ENCODE measurements around the gene NRXN3.

The NRXN3 gene

DNA sequence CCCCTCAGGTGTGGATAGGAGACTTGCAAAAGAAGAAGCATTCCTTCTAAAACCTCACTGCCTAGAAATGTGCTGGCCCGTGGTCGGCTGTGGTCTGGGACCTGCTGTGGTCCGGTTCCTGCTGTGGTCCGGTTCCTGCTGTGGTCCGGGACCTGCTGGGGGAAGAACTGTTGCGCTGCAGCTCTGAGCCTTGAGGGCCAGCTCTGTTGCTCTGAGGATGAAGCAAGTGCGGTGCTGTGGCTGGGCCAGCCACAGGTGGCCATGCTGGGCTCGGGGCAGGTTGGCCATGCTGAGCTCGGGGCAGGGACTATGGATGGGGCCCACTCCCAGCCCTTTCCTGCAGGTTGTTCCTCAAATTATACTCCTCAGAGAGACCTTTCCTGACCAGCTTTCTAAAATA is 5.2 kb downstream of the NRXN3 start:
- DNase-seq = no peak

DNA sequence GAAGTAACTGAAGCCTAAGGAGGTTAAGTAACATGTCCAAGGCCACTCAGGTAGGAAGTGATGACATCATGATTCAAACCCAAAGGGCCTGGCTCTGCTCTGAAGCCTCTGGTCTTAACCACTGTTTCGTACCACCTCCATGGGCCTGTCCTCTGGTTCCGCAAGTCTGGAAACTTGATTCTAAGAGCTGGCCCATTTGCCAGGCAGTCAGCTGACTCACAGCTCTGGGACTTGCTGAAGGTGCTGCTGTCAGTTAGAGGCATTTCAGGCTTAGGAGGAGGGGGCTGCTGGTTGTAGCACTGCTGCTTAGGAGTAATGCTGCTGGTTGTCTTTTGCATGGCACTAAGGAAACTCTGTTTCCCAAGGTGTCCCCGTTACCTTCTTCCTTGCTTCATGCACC is 7.9 kb downstream of the NRXN3 start:
- DNase-seq = no peak

GRCh38 chr14:78178971-78179370 is 8.8 kb downstream of the NRXN3 start:
- no peak for DNase-seq

GRCh38 chr14:78181270-78181669 is 11.1 kb downstream of the NRXN3 start:
- DNase-seq = no peak

DNA sequence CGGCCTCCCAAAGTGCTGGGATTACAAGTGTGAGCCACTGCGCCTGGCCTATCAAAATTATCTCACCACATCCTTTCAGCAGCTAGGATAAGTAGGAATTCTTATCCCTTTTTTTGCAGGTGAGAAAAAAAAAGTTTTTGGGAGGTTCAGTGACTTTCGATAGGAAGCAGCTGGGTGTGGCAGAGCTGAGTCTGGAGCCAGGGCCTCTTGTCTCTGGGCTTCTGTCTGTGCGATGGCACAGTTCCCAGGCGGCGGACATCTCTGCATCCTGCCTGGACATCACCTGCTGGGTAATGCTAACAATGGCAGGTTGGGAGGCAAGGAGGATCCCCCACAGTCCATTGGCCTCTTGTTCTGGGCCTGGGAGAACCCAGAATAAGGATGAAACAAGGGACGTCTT is 12.5 kb downstream of the NRXN3 start:
- peak; percentile 17 for DNase-seq

GRCh38 chr14:78184157-78184556 is 14.0 kb downstream of the NRXN3 start:
- DNase-seq = no peak

DNA sequence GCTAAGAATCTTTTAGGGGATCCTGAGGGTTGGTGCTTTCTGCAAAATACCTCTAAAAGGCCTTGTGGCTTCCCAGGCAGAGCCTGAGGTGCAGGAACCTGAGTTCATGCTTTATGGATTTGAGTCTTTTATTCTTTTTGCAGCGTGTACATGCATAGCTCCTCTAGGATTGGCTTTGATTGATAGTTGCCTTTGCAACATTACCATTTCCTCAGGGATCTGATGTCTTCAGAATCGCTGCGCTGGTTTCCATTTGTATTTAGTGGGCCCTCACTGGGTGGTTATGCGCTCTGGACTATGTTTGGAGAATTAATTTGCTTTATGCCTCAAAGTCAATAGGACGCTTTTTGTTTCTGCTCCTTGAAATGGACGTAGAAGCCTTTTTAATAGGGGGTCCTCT is 16.1 kb downstream of the NRXN3 start:
- DNase-seq = no peak

DNA sequence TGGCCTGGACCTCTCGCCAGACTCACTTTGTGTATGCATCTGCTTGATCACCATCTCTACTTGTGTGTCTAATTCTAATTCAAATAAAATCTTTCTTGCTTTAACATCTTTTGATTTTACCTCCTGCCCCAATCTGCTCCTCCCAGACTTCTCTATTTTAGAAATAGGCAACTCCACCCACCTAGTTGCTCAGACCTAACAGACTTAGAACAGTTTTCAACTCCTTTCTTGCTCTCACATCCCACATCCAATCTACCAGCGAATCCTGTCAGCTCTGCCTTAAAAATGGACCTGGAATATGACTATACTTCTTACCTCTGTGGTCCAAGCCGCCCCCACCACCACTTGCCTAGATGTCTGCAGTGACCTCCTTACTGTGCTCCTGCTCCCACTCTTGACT is 18.7 kb downstream of the NRXN3 start:
- no peak for DNase-seq

DNA sequence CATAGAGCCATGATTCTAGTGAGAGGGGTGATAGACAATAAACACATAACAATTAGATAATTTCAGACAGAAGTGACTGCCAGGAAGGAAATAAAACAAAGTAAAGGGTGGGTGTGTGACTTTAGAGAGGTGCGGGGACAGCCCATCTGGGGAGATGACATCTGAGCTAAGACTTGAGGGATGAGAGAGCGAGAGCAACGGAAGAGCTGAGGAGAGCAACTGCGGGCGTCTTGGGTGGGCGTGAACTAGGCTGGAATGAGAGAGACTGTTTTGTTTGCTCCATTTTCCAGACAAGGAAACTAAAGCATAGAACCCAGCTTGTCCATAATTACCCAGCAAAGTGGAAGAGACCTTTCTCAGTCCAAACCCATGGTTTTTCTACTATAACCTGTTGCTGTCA is 25.3 kb downstream of the NRXN3 start:
- no peak for DNase-seq

DNA sequence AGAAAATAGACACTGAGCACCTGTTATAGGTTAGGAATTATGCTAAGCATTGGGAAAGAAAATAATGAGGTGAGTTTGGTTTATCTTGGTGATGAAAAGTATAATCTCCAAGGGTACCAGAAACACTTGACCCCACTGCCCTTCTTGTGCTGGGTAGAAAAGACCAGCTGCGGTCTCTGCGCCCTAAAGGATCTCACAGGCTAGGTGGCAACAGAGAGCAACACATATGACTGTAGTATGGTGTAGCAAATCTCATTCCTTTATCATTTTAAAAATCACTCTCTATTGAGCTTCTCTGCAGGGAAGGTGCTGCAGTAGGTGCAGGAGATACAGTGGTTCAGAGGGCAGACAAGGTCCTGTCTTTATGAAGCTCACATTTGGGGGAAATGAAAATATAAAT is 26.1 kb downstream of the NRXN3 start:
- no peak for DNase-seq

DNA sequence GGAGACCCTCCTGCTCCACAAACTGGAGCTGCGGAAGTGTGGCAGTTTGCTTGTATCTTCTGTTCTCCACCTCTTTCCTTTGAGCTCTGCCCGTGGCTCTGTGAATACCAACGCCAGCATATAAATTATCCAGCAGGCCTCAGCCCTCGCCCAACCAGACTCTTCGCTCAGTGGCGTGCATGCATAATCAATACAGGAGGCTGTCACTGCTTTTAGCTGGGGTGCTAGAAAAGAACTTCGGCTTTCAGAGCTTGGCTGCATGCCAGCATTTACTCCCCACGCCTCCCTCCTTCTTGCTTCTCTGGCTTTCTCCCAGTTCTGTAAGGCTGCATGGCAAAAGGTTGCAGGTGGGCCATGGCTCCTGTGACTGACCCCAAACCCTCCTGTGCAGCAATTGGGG is 26.9 kb downstream of the NRXN3 start:
- DNase-seq = no peak

- DNase-seq = no peak
These were observed 32.0 kb downstream of the NRXN3 start for GRCh38 chr14:78202163-78202562.

DNA sequence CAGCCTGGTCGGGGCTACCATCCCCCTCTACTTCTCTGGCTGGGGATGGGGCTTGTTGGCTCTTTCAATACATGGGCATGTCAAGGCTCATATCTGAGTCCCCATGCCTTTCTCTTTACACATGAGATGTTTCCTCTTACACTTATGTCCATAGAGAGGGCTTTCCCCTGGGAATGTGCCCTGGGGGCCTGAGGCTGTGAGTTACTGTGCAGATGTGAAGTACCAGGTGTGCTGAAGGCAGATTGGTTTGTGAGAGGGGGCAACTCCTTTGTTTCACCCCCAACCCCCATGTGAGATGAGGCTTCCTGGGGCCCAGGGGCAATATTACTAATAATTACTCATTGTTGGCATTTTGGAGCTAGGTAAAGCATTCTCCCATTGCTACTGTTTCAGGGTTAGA is 32.8 kb downstream of the NRXN3 start:
- peak; percentile 92 for DNase-seq

DNA sequence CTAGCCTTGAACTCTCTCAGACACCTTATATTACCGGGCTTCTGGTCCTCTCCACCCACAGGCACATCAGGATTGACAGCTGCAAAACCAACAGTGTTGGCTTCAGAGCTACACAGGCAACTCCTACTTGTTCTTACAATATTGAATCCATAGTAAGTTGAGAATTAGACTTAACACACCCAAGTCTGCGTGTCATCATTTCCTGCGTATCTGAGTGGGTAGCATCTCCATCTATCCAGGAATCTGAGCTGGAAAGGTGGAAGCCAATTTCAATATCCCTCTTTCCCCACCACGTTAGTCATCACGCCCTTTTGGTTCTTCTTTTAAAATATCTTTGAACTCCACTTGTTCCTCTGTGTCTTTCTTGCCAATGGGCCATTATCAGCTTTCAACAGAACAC is 37.2 kb downstream of the NRXN3 start:
- no peak for DNase-seq

DNA sequence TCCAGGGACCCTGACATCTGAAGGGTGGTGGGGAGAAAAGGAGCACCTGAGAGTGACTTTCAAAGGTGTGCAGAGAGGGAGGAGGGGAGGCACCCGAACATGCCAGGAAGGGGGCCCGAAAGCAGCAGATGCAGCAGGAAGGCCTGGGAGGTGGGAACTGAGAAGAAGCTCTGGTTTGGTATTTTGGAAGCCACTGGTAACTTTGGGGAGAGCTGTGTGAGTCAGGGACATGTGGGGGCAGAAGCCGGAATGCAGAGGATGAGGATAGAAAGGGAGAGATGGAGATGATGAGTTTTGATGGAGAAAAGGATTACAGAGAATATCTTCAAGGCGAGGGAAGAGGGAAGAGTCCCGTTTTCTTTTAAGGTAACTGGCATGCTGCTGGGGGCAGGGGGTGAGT is 50.1 kb downstream of the NRXN3 start:
- DNase-seq = no peak

- DNase-seq = no peak
These were observed 52.6 kb downstream of the NRXN3 start for GRCh38 chr14:78222746-78223145.

DNA sequence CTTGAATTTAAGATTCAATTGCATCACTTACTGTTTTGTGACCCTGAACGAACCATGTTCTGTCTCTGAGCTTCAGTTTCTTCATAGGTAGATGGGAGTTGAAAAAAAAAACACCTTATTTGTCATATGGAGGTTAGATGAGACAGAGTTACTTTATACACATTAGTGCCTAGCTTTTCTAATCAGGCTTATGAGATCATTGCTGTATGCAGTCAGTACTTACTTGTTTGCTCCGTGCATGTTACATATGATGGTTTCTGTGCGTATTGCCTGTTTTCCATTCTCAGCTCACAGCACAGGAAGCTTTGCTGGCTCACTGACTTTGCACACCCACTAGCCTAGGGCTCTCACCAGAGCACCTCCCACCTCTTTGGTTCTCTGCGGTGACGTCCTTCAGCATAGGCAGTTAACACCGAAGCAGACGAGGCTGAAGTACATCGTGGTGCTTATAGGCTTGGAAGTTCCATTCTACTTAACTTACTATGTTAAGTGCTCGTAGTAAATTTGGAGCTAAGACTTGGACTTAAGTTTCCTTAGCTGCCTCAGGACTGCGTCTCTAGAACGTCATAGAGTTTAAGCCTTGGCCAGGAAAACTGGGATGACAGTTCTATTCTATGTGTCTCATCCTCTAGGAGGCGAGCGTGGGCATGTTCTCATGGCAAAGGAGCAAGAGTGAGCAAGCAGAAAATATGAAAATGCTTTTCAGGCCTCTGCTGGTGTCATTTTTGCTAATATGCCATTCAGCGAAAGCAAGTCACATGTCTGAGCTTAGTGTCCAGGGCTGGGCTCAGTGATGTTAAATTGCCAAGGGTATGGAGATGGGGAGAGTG is 57.3 kb downstream of the NRXN3 start:
- DNase-seq = no peak

DNA sequence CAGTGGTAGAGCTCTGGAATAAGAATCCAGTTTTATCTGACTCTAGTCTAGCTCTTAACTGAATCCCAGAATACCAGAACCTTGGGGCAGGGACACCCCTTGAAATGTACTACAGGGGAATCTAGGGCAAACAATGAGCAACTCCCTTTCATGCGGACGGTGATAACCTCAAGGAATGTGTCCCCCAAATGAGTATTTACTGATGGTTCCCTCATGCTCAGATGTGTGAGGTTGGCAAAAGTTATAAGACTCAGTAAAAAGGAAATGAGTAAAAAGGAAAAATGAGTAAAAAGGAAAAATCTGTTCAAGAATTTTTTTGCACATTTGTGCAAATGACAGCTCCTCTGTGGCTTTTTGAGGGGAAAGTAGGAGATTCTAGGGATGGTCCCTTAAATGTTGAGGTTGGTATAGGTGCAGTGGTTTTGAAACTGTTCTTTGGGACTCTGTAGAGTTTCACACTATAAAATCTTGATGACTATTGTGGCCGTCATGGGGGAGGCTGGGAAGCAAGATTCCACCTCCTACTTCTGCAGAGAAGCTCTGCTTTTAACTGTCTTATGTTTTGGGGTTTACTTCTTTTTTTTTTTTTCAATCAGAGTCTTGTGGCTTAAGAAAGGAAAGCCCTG is 58.6 kb downstream of the NRXN3 start:
- DNase-seq = no peak

- no peak for DNase-seq
These were observed 62.2 kb downstream of the NRXN3 start for GRCh38 chr14:78232231-78233000.

DNA sequence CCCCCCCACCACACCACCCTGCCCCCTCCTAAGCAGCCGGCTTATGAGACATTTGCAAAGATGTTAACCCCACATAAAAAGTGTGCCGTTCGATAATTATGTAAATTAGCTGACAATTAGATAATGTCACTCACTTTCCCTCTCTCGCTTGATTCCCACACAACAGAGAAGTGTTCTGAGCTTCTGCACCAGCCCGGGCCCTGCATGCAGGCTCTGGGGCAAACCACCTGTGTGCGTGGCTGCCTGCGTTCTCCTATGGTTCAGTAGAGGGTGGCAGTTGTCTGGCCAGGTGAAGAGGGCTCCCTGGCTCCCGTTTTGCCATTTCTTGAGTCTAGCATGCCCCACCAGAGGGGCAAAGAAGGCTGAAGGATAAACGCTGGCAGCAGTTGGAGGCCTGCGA is 68.0 kb downstream of the NRXN3 start:
- no peak for DNase-seq

- peak; percentile 51 for DNase-seq
These were observed 70.4 kb downstream of the NRXN3 start for GRCh38 chr14:78240567-78240966.

- DNase-seq = no peak
These were observed 71.9 kb downstream of the NRXN3 start for GRCh38 chr14:78242086-78242485.

DNA sequence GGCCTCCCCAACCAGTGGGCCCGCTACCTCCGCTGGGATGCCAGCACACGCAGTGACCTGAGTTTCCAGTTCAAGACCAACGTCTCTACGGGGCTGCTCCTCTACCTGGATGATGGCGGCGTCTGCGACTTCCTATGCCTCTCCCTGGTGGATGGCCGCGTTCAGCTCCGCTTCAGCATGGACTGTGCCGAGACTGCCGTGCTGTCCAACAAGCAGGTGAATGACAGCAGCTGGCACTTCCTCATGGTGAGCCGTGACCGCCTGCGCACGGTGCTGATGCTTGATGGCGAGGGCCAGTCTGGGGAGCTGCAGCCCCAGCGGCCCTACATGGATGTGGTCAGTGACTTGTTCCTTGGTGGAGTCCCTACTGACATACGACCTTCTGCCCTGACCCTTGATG is 73.0 kb downstream of the NRXN3 start:
- DNase-seq = no peak

DNA sequence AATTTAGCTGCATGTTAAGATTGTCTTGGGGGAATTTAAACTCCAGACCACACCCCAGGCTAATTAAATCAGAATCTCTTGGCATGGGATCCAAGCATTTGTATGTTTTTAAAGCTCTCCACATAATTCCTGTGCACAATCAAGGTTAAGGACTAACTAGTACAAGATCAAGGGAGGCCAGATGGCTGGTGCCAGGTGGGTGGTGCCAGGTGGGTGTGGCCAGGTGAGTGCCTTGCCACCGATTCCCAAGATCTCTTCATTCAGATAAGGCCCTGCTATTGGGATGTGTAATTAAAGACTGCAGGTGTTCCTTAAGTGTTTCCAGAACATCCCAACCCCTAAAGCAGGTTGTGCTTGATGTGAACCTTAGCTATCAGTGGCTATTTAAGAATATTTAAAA is 75.1 kb downstream of the NRXN3 start:
- DNase-seq = no peak

Measured in DMS153 (cell line).